GM19438 (cell line): ENCODE data around the gene PCDH20.
"Not testable (repeated sequence)": the region's sequence is repeated elsewhere in the genome, so short reads cannot be mapped to it uniquely, and the experiment has no call there.

Source experiments
- ATAC-seq: cut with Tn5 transposase; IDR thresholded peaks from one replicate; pipeline ENCODE4 v1.9.1; 2021; ENCODE audit warnings: low read depth; ENCODE audit not compliant: unreplicated experiment

The PCDH20 gene

GRCh38 chr13:61415749-61416148, at the start of gene PCDH20:
Gene PCDH20 (minus strand): TSS chr13:61415849. CDS start chr13:61415158, 691 bp downstream.
- no peak for ATAC-seq

DNA sequence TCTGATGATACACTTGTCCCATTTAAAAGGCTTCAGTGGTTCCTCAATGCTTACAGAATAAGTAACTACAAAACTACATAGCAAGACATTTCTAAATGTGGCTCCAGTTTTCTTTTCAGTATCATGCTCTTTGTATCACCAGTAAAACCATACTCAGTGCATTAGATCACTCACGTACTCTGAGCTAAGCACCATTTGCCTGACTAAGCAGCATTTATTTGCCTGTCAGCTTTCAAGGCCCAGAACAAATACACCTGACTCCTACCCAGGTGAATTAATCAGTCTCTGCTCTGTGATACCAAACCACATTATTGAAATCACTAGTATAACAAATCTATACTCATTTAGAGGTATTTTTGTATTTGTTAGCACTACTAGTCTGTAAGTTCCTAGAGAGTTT, 47.4 kb upstream of the PCDH20 start:
- no peak for ATAC-seq

DNA sequence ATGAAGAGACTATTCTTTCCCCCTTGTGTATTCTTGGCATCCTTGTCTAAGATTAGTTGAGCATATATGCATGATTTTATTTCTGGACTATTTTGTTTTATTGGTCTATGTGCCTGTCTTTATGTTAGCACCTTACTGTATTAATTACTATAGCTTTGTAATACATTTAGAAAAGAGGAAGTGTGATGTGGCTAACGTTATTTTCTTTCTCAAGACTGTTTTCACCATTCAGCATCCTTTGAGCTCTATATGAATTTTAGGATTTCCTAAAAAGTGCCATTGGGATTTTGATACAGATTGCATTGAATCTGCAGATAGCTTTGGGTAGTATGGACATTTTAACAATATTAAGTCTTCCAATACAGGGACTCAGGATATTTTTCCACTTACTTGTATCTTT, 37.5 kb upstream of the PCDH20 start:
- no peak for ATAC-seq

DNA sequence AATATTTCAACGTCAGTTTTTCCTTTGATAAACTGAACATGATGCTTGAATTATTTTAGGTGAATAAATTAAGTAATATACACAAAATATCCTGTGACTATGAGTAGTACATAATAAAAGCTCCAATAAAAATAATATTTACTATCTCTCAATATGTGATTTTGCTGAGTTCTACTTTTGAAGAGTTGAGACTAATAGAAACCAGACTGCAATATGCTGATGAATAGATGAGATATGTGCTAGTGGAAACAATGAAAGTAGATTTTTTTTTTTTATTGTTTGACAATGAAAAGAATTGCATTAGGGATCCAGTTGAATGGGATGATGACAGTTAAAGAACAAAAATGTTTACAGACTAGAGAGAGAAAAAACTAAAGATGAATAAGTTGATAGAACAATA, 16.4 kb upstream of the PCDH20 start:
- ATAC-seq: no peak

GRCh38 chr13:61423915-61424314, 8.3 kb upstream of the PCDH20 start:
- no peak for ATAC-seq

DNA sequence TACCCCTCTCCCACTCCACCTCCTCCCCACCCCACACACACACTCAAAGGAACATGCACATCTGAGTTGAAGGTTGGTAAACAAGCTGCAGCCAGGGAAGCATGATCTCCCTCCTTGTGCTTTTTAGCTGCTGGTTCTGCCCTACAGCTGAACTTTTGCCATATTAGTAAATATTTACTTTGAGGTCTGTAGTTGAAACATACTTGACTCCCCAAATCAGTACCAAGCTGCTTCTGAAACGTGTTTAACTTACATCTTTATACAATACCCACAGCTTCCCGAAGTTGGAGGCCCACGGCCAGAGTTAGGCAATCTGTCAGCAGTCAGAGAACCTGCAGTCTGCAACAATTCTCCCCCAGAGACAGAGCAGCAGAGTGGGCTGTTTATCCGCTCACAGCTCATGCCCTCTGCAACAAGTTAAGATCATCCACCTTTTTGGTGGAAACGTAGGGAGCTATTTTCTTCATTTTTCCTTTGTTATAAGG, 1.5 kb upstream of the PCDH20 start:
- no peak for ATAC-seq

DNA sequence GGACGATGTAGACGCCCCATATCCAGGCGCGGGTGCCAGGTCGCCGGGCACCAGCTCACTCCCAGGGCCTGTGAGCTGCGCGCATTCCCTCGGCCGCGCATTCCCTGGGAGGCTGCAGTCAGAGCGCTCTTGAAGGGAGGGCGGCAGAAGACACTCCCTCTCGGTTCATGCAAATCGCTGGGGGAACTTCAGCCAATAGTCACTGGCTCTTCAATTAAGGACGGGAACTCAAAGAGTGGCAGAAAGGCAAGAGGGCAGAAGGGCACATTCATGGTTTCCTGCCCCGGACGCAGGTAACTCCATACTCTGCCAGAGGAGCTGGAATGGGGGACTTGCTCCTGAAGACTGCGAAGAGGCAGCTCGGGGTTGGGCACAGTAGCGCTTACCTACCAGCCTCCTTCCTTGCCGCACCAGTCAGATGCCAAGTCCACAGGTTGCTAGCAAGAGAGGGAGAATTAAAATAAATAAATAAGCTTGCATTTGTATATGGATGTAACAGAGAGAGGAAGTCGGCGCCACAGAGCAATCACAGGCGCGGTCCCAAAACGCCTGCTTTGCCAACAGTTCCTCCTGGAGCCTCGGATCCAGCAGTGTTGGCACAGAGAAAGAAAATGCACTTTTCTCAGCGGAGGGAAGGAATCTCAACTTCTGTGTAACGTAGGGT, 459 bp downstream of the PCDH20 start:
- no peak for ATAC-seq

GRCh38 chr13:61414686-61415057, 977 bp downstream of the PCDH20 start:
- ATAC-seq: no peak

DNA sequence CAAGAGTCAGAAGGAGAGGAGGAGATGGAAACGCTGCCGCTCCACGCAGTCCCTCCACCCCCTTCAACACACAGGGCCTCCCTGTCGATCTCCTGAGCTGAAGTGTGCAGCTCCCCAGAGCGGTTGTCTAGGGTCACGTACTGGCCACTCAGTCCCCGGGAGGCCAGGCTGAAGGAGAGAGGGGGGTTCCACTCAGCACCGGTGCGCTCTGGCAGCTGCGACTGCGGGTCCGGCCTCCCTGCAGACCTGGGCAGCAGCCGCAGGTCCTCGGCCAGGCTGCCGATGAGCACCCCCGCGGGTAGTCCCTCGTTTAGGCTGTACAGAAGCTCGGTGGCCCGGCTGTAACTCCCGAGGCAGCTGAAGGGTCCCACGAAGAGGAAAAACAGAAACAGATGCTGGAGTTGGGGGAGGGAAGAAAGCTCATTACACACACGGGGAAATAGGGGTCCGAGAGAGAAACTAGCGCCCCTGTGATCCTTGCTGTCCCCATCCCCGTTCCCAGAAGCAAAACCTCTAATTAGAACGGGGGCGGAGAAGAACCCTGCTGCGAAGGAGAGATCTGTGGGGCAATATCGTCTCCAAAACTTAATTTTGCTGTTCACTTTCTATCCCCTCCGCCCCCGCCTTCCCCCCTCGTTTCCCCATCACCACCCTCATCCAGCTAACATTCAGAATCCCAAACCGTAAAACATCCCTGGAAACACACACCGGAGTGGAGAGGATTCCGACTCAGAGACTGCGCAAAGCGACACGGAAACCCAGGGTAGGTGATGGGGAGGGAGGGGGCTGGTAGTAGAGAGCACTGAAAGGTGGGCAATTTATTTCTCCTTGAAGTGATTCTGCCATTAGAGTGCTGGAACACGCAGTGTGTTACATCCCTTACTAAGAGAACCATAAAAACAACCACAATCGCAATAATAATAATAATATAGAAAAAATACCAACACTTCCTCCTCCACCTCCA, 1.8 kb downstream of the PCDH20 start:
- ATAC-seq: no peak

- no peak for ATAC-seq
These were observed 4.9 kb downstream of the PCDH20 start for GRCh38 chr13:61410669-61411297.

DNA sequence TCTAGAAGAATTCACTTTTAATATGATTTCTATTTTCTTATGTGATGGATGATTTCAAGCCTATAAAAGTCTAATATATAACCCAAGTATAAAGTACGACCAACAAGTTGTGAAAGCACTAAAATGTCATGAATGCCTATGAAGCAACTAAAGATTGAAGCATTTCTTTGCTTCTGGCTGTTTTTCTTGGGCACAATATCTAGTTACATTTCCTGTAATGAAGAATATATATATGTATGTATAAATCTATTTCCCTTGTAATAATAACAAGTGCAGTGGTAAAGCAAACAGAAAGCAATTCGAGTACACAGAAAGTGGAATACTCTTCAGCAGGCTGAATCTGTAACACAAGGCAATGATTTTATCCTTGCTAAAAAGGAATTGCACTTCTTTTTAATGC, 5.4 kb downstream of the PCDH20 start:
- ATAC-seq: no peak

- no peak for ATAC-seq
These were observed 7.1 kb downstream of the PCDH20 start for GRCh38 chr13:61408571-61408970.

GRCh38 chr13:61406275-61406674, 9.4 kb downstream of the PCDH20 start:
- no peak for ATAC-seq

DNA sequence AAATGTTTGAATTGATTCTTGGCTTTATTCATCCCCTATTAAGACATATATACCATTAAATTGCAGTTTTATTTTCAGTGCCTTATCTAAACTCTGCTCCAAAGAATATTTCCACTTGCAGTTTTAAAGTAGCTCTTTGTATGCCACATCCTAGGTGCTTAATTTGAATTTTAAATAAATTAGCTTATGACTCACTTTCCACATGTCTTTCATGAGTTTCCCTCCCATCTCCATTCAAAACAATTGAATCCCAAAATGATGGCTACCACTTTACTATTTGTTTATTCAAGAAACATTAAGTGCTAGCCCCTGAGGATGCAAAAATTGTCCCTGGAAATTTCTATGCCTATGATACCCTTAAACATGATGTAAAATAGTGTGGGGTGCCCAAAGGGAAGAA, 19.5 kb downstream of the PCDH20 start:
- no peak for ATAC-seq

DNA sequence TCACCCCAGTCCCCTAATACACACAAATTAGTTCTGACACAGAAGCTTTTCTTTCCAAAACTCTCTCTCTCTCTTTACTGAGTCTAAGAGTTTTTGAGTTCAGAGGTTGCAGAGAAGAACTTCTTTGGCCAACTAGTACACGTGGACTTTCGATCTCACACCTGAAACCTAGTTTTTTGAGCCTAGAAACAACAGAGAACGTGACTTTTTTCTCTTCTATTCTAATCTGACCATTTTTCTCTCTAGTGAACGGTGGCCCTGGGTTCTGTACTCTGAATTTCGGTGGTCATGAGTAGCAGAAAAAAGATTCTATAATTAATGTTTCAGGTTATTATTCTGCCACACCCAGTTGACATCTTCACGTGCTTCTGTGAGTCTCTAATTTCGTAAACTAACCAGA, 24.2 kb downstream of the PCDH20 start:
- no peak for ATAC-seq

DNA sequence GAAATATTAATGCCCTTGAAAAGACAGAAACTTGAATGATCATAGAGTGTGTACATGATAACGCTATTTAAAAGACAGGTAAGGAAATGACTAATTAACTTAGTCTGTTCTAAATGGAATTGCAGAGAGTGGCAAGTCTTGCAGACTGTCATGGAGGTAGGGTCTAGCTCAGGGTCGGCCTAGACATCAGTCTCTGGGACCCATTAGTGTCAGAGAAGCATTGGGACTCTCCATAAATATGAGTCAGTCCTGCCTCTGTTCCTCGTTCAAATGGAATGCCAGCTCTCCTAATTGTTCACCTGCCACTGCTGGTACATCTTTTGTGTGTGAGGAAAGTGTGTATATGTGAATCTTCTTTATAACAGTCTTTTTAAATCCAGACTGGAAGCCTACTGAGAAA, 28.0 kb downstream of the PCDH20 start:
- no peak for ATAC-seq

GRCh38 chr13:61383111-61383510, 32.5 kb downstream of the PCDH20 start:
- no peak for ATAC-seq

- no peak for ATAC-seq
These were observed 45.1 kb downstream of the PCDH20 start for GRCh38 chr13:61370520-61370919.

DNA sequence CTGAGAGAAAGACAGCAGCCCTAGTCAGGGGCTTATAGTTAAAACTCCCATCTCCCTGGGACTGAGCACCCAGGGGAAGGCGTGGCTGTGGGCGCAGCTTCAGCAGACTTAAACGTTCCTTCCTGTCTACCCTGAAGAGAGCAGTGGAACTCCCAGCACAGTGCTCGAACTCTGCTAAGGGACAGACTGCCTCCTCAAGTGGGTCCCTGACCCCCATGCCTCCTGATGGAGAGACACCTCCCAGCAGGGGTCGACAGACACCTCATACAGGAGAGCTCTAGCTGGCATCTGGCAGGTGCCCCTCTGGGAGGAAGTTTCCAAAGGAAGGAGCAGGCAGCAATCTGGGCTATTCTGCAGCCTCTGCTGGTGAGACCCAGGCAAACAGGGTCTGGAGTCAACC, 51.0 kb downstream of the PCDH20 start:
- ATAC-seq: not testable (repeated sequence)

DNA sequence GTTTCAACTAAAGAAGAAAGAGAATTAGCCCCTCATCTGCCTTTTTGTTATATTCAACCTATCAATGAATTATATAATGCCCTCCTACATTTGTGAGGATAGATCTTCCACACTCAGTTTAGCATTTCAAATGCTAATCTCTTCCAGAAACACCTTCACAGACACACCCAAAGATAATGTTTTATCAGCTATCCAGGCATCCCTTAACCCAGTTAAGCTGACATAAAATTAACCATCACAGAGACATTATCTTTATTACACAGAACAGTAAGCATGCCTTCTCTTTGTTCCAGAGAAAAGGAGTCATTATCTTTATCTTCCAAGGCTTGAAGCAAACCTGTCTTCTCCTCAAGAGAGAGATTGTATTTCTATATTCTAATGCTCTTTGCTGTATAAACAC, 53.1 kb downstream of the PCDH20 start:
- no peak for ATAC-seq
